K562 (cell line): Measurements from ENCODE around the gene PLAAT4. TPM values are rescaled to one million over a fixed set of nuclear protein-coding genes. Genes with fewer than 3 reads are reported as not detected.

Experiments
- GATAD2B ChIP-seq: fragments of 450-650 bp; IDR thresholded peaks from 2 replicates; pipeline ENCODE4 v1.6.1; 2017; ENCODE audit warnings: mild to moderate bottlenecking, borderline replicate concordance
- HOMEZ ChIP-seq: fragments of 250-450 bp; sonication (Bioruptor Pico); IDR thresholded peaks from 2 replicates; pipeline ENCODE4 v1.4.0; 2020; ENCODE audit warnings: mild to moderate bottlenecking, moderate library complexity
- STAT5A ChIP-seq: IDR thresholded peaks from 2 replicates; pipeline ENCODE4 v1.6.1; 2012; ENCODE audit warnings: low read length, inconsistent platforms, borderline replicate concordance
- YBX1 ChIP-seq: fragments of 450-650 bp; IDR thresholded peaks from 2 replicates; pipeline ENCODE4 v1.7.1; 2016; ENCODE audit warnings: mild to moderate bottlenecking
- ZNF212 ChIP-seq: fragments of 450-650 bp; formaldehyde crosslinking; IDR thresholded peaks from 2 replicates; pipeline ENCODE4 v1.4.0; 2020; ENCODE audit warnings: mild to moderate bottlenecking
- polyA plus RNA-seq, 8 experiments: library from polyadenylated mRNA; depleted of rRNA in 4 of 8; stranded (reverse) in 5 of 8; unstranded in 3 of 8; fragments of >200 nt; fragmentation: Nextera tagmentation in 2 of 8; fragmentation: Illumina TruSeq in 1 of 8; extraction: Ambion mirVana in 2 of 8; extraction: Trizol in 1 of 8; gene quantifications; 2 replicates each; pipeline versions ENCODE4 v1.2.1 to v1.2.3, GENCODE V29; 2011 to 2014; ENCODE audit warnings: inconsistent platforms in 1 of 8, missing spikeins in 1 of 8
- total RNA-seq, 7 experiments: library from RNA; depleted of rRNA in 6 of 7; stranded (reverse); fragments of >200 nt in 6 of 7; fragmentation: Illumina TruSeq in 2 of 7; extraction: Trizol in 2 of 7; gene quantifications; 2 replicates each; pipeline versions ENCODE4 v1.2.1 to v1.2.3, GENCODE V29; 2011 to 2021; ENCODE audit warnings: low replicate concordance in 1 of 7
- TF ChIP-seq, protein P1 (sequence below): fragments of 250-450 bp; sonication (Bioruptor Pico); IDR thresholded peaks from 2 replicates; pipeline ENCODE4 v1.4.0; 2020; ENCODE audit warnings: mild to moderate bottlenecking, moderate library complexity
- TF ChIP-seq, protein P2 (sequence below): fragments of 450-650 bp; IDR thresholded peaks from 2 replicates; pipeline ENCODE4 v1.6.1; 2017; ENCODE audit warnings: mild to moderate bottlenecking, moderate library complexity

Gene PLAAT4
- total and polyA plus RNA-seq, 9 of the 15 experiments (the other 6 are each of a cell fraction or from before 2014, with no cell fraction given), result 0.54 to 3.0 (median 1.3) TPM; not detected in 1

DNA sequence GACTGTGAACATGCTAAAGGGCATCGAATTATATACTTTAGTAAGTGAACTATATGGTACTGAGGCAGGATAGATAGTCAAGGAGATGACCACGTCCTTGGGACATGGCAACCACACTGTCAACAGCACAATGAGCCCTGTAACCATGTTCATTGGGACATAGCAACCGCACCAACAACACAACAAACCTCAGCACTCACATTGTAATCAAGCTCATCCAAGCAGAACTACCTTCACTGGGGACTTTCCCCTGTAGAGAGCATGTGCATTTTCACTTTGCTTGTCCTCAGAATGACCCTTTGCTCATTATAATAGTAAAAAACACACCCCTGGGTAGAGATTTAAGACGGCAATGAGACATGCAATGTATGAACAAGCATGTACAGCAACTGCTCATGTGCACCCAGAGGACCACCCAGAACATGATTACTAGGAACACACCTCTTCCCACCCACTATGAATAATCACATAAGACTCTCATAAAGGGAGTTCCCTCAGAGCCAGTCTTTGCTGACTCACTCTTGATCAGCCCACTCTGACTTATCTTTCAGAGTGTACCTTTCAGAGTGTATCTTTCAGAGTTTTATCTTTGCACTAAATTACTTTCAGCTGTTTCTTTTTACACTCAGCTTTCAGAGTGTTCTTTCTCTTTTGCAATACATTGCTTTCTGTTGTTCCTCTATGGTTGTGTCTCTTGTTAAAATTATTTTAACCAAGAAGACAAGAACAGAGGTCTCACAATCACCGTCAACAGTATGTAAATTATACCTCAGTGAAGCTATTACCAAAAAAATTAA is 30.6 kb downstream of the PLAAT4 start (continued):
- TF ChIP-seq, protein P1, sequence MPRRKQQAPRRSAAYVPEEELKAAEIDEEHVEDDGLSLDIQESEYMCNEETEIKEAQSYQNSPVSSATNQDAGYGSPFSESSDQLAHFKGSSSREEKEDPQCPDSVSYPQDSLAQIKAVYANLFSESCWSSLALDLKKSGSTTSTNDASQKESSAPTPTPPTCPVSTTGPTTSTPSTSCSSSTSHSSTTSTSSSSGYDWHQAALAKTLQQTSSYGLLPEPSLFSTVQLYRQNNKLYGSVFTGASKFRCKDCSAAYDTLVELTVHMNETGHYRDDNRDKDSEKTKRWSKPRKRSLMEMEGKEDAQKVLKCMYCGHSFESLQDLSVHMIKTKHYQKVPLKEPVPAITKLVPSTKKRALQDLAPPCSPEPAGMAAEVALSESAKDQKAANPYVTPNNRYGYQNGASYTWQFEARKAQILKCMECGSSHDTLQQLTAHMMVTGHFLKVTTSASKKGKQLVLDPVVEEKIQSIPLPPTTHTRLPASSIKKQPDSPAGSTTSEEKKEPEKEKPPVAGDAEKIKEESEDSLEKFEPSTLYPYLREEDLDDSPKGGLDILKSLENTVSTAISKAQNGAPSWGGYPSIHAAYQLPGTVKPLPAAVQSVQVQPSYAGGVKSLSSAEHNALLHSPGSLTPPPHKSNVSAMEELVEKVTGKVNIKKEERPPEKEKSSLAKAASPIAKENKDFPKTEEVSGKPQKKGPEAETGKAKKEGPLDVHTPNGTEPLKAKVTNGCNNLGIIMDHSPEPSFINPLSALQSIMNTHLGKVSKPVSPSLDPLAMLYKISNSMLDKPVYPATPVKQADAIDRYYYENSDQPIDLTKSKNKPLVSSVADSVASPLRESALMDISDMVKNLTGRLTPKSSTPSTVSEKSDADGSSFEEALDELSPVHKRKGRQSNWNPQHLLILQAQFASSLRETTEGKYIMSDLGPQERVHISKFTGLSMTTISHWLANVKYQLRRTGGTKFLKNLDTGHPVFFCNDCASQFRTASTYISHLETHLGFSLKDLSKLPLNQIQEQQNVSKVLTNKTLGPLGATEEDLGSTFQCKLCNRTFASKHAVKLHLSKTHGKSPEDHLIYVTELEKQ, result no peak
- TF ChIP-seq HOMEZ (CRISPR knock-in tag) (no peak), STAT5A (peak; percentile 68), GATAD2B (peak; percentile 96), ZNF212 (CRISPR knock-in tag) (no peak), YBX1 (no peak)
- TF ChIP-seq, protein P2, sequence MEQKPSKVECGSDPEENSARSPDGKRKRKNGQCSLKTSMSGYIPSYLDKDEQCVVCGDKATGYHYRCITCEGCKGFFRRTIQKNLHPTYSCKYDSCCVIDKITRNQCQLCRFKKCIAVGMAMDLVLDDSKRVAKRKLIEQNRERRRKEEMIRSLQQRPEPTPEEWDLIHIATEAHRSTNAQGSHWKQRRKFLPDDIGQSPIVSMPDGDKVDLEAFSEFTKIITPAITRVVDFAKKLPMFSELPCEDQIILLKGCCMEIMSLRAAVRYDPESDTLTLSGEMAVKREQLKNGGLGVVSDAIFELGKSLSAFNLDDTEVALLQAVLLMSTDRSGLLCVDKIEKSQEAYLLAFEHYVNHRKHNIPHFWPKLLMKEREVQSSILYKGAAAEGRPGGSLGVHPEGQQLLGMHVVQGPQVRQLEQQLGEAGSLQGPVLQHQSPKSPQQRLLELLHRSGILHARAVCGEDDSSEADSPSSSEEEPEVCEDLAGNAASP, result peak; percentile 60; the same call in 1 of the 2 replicates
